Renal cortex interstitium (tissue), 11 donors: Measurements from ENCODE around the gene DNAJB11. TPM values are rescaled to one million over a fixed set of nuclear protein-coding genes. Genes with fewer than 3 reads are reported as not detected.
"Not testable (repeated sequence)": the region's sequence is repeated elsewhere in the genome, so short reads cannot be mapped to it uniquely, and the experiment has no call there.

Source experiments
- DNase-seq, 11 donors: peaks; one replicate each; pipeline ENCODE4 v3.0.0-alpha.2; 2013; ENCODE audit warnings: low read depth in 9 of 11, low spot score in 4 of 11; ENCODE audit errors: extremely low read depth in 1 of 11
- polyA plus RNA-seq, 3 donors: library from polyadenylated mRNA; unstranded; fragments of 120-200 nt; gene quantifications; one replicate each; pipeline ENCODE4 v1.2.1, GENCODE V29; 2013; ENCODE audit not compliant: insufficient read length in 3 of 3

DNAJB11 gene
- polyA plus RNA-seq, 3 donors: 70.0 to 73.5 (median 70.2) TPM

DNA sequence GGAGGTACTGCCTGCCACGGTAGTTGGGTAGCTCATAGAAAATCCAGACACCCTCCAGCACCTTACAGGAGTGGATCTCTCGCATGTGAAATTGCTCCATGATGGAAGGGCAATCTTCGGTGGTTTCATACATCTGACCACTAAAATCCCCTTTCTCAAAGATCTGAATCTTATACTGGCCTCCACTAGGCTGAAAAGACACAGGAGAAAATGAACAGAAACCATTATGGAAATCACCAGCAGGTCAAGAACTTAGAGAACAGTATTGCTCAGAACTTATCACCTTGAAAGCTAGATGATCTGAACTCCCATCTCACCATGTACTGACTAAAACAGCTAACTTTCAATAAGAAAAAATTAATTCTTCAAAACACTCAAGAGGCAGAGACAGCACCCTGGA lies 31.7 kb upstream of the DNAJB11 start:
- DNase-seq: no peak

DNA sequence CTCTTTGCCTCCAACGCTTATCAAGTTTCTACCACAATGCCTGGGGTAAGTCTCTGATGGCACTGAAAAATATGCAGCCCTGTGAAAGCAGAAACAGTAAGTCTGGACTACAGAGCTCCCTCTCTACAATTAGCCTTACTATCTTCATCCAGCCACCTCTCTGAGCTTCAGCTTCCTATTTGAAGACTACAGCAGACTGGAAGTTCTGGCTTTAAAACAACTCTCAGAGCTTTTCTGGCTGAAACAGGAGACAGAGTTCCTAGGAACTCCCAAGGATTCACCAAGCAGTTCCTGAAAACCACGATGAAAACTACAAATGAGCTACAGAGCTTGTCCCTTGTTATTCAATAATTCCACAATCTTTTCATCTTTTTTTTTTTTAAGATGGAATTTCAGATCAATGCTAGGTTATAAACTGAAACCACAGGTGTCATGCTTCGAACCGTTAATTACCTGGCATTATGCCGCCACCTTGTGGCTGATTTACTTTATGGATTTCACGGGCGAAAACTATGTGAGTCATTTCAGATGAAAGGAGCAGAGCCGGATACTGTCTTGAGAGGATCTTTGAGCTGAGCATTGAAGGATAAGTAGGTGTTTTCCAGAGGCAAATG lies 30.2 kb upstream of the DNAJB11 start:
- peak; percentile 48 to 77 (median 62) for DNase-seq

DNA sequence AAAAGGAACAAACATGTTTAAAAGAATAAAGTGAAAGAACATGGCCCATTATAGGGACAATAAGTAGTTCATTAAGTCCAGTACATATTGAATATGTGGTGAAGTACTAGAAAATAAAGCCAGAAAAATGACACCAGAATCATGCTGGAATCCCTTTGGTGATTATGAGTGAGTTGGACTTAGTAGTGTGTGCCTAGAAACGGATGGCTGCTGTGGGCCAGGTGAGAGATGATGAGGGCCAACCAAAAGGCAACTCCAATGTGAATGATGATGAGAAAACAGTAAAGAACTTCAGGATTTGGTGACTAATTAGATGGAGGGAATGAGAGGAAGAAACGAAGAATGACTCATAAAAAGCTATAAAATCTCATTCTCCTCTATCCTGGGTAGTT lies 29.7 kb upstream of the DNAJB11 start:
- no peak for DNase-seq

DNA sequence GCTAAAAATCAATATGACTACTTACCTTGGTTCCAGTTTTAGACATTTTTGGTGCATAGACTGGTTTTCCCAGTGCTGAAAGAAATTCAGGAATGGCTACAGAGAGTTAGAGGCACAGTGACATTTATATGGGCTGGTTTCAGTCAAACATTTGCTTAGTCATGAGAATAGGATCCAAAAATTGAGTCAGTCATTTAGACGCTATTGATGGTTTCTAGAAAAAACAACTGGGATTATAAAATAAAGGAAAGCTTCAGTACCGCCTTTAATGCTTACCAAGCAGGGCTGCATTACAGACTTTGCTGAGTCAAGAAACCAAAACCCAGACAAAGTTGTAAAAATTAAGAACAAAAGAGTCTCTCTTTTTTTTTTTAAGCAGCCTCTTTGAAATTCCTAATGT lies 26.2 kb upstream of the DNAJB11 start, which contains the start of gene CRYGS:
TSS of gene CRYGS (minus strand) at position 100 of the 400 bp plus-strand sequence. CDS start at position 46, 54 bp downstream.
- DNase-seq: no peak

DNA sequence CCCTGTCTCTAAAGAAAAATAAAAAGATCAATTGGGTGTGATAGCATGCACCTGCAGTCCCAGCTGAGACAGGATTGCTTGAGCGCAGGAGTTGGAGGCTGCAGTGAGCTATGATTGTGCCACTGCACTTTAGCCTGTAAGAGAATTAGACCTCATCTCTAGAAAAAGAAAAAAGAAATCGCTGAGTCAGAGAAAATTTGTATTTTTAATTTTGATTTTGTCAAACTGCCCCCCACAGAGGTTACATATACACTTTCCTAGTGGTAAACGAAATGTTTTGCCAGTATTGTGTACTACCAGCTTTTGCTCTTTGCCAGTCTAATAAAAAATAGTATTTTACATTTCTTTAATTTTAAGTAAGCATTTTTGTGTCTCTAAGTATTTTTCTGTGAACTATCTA lies 21.0 kb upstream of the DNAJB11 start:
- DNase-seq: no peak

DNA sequence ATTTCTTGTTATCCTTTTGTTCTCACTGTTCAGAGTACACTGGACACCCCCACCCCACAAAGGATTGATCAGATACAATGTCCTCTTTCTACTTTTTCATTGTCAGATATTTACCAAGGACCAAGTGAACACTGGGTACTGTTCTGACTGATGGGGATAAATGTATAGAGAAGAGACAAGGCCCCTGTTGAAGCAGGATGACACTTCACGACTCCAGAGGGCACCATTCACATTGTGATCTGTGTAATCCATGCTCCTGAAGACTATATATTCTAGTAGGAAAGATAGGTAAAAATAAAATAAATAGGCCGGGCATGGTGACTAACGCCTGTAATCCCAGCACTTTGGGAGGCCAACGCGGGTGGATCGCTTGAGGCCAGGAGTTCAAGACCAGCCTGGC lies 19.1 kb upstream of the DNAJB11 start:
- DNase-seq: no peak

DNA sequence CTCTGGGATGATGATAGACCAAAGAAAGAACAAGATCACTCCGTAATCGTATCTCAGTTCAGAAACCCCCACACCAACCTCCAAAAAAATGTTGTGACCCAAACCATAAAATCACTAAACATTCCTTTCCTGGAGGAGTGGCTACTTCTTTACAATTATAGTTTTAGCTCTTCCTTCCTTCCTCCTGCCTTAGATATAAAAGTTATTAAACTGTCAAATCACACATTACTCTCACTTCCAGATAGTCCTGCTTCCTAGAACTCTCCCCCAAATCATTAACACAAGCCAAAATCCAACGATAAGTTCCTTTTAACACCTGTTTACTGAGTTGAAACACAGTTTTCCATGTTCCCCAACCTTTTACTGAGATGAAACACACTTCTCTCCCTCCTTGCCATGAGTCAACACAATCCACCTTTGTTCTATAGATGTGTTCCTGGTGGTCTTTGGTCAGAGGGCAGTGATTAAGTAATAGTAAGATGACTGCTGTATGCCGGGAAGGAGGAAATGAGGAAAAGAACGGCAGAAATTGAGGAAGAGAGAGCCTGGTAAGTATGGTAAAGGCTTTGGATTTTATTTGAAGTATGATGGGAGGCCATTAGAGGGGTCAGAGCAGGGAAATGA lies 18.0 kb upstream of the DNAJB11 start:
- no peak for DNase-seq

DNA sequence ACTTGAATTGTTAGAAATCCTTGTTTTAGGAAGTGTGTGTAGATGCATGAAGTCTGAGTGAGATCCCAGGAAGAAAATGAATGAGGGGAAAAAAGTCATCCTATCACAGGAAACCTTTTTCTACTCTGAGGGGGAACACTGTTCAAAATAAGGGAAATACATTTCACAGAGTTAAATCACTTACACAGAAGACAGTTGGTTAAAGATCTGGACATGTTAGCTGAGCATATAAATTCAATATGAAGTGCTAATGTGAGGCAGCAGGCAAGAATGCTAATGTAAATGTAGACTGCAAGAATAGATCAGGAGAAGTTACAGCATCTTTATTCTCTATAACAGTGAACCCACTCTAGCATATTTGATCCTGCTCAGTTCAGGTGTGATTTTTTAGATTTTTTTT lies 5.9 kb upstream of the DNAJB11 start:
- DNase-seq: no peak

DNA sequence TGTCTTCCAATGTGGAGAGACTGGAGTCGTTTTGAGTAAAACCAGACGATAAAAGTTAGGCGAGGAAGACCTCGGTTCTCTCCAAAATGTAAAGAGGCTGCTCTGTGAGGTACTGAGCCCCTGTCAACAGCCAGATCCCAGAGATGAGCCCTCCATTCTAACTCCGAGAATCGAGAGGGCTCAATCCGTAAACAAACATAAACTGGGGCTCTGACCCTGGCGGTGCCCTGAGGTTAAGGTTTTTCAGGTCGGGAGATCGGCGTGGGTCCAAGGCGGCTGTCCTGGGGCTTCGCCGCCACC lies 3.8 kb upstream of the DNAJB11 start:
- DNase-seq: peak in 2 of 11 donors; percentile 2 to 24

DNA sequence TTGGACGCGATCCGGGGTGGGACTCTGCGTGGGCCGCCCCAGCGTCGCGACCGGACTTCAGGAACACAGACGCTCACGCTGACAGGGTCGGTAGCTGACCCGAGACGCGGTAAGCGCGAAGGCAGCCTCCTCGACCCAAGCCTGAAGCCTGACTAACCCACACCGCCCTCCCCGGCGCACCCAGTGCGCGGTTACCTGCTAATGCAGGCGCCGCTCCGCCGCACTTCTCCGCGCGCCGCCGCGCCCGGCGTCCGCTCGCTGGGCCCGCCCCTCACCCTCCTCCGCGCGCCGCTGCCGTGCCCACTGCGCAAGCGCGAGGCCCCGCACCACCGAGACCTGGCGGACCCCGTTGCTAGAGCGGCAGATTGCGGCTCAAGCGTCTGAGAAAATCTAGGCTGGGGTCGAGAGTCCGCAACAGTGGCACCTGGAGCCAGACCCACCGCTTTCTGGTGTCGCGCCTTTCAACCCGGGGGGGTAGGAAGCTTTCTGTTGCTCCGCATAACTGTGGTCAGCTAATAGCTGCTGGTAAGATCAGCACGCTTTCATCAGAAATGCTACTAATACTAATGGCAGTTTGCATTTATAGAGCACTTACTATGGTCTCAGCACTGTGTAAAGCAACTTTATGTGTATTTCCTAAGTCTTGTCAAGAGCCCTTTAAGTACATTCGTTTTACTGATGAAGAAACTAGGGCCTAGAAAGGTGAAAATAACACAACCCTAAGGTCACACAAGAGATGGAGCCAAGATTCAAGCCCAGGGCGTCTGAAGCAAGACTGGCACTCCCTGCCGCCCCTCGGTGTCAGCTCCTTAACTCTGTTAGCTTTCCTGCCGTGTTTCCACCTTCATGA lies 3.2 kb upstream of the DNAJB11 start, which contains the start of gene TBCCD1:
TSS of gene TBCCD1 (minus strand) at position 268 of the 850 bp plus-strand sequence. CDS start 3,010 bp downstream, outside the sequence.
- peak; percentile 85 to 92 (median 88) for DNase-seq

DNA sequence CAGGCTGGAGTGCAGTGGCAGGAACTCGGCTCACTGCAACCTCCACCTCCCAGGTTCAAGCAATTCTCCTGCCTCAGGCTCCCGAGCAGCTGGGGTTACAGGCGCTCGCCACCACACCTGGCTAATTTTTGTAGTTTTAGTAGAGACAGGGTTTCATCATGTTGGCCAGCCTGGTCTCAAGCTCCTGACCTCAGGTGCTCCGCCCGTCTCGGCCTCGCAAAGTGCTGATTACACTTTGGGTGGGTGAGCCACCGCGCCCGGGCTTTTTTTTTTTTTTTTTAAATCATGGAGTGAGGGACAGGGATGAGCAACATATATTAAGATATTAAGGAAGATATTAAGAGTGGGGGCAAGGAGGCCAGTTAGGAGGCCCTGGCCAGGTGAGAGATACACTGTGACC lies 1.2 kb upstream of the DNAJB11 start:
- not testable (repeated sequence) for DNase-seq

DNA sequence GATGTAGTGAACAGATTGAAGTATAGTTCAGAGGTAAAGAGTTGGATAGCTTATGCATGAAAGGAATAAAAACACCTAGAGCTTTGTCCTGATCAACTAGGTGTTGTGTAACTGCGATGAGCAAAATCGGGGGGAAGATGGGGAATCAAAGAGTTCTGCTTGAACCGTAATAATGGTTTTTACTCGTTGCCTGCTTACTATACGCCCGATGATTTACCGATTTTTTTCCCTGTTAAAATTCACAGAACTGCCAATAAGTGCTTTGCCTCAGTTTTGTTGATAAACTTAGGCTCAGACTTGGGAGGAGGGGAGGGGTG lies 783 bp upstream of the DNAJB11 start:
- no peak for DNase-seq

DNA sequence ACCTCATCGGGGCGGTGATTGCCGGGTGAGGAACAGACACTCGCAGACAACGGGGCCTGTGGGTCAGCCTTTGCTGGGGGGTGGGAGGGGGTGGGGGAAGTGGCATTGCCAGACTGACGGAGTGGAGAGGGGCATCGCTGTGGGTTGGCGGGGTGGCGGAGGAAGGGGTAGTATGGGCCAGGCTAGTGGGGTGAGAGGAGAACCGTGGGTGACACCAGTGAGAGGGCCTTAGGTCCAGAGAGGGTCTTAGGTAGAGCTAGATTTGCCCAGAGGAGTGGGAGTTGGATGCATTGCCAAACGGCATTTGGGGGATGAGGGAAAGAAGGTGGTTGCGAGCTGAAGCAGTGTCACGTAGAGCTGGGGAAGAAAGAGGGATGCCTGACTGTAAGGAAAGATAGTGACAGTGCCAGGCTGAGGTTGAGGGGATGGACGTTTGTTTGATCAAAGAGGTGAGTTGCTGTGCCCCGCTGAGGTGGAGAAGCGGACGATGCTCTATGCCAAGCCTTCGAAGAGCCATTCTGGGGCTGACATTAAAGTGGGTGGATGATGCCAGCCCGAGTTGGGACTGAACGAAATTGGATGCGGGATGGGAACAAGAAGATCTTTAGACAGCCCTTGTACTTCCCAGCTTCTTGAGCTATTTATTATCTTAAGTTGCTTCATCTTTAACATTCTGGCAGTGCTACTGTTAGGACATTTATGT lies 572 bp downstream of the DNAJB11 start:
- DNase-seq: no peak

DNA sequence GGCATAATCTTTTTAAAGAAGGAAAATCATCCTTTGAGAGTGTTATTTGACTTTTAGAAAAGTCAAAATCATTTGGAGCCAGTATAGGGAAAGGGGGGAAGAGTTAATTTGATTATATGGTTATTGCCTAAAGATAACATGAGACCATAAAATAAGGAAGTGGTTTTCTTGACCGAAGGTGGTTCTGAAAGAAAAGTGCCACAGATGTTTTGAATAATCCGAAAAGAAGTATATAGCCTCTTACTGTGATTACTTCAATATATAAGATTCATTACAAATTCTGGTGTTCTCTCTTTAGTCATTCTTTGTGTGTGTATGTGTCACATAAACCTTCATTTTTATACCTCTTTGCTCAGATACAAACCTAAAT lies 1.1 kb downstream of the DNAJB11 start:
- DNase-seq: no peak

DNA sequence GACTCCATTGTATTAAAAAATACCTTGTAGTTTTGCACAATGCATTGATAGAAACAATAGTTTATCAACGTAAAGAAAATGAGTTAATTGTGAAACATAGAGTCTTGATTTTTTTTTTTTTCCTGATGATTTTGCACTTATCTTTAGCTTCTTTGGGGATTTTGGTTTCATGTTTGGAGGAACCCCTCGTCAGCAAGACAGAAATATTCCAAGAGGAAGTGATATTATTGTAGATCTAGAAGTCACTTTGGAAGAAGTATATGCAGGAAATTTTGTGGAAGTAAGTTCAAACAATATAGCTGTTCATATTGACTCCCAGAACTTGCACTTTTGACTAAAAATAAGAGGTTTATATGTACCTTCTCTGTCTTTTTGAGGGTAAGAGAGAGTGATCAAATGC lies 7.0 kb downstream of the DNAJB11 start:
- no peak for DNase-seq

DNA sequence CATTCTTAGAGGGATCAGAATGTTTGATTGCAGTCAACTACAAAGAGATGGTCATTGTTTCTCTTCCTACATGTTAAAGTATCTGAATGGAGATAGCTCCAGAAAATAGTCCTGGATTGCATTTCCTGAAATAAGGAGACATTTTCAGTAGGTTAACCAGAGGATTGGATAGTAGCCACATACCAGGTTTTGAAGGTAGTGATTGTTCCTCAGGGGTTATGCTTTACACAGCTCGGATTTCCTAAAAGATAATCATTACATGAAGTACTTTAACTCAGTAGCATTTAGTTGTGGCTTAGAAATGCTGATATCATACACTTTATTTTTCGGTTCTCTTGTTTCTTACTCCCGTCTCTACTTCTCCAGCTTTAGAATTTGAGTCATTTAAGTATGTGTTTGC lies 10.3 kb downstream of the DNAJB11 start:
- no peak for DNase-seq

DNA sequence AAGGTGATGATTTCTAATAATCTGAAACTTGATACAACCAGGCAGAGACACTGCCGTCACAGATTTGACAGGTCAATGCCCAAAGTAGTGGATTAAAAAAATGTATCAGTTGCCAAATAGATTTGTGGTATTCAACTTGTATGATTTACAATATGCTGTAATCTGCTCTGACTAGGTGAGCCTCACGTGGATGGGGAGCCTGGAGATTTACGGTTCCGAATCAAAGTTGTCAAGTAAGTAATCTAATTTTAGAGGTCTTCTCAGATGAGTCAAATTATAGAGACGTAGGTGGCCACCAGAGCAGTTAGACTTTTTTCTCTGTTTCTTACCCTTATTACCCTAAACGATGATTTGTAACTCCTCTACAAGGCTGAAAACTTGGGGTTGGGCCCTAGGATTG lies 12.0 kb downstream of the DNAJB11 start:
- no peak for DNase-seq

DNA sequence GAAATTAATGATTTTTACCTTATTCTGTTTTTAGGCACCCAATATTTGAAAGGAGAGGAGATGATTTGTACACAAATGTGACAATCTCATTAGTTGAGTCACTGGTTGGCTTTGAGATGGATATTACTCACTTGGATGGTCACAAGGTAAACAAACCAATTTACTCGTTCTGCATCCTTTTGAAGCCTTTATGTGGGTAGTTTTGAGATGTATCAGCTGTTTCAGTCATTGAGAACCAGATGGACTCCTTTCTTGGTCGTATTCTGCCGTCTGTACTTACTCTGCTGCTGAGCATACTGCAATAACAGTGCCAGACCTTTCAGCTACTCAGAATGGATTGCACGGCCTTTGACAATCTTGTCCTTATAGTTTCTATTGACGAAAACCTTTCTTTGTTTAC lies 13.3 kb downstream of the DNAJB11 start:
- DNase-seq: no peak

DNA sequence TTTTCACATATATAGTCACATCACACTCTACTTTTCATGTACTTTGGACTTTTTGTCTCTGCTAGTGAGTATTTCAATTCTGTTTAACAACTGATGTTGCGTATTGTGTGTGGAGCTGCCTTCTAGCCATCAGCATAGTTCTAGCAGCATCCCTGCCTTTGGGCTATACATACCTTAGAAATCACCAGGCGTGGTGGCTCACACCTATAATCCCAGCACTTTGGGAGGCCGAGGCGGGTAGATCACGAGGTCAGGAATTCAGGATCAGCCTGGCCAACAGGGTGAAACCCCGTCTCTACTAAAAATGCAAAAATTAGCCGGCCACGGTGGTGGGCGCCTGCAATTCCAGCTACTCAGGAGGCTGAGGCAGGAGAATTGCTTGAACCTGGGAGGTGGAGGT lies 15.7 kb downstream of the DNAJB11 start:
- not testable (repeated sequence) for DNase-seq

DNA sequence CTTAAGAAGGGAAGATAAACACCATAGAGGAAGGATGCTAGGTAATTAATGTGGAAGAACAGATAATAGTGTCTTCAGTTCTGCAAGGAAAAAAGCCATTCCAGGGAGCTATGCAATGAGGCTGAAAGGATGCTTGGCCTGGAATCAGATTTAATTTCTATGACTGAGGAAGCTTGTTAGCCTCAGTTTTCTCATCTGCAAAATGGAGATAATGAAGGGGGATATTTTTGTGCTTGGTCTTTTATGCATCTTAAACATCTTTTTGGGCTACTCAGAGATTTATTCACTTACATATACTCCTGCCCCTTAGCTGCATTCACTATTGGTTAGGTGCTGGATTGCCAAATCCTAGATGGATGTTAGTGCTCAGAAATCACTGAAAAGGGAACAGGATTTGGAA lies 16.7 kb downstream of the DNAJB11 start:
- no peak for DNase-seq
